ENCODE measurements around the gene MCUR1. TPM values are rescaled to one million over a fixed set of nuclear protein-coding genes. Genes with fewer than 3 reads are reported as not detected.
A peak's percentile ranks its signal among the peaks of the same experiment; 100 is the strongest.
"Not testable (repeated sequence)": the region's sequence is repeated elsewhere in the genome, so short reads cannot be mapped to it uniquely, and the experiment has no call there.

The MCUR1 gene
- total and polyA plus RNA-seq, 2 experiments from 2014 or later = 13.6 to 28.3 TPM

- 89 to 92% methylated on average over 6 of the region's 6 CpGs for WGBS, 2 experiments (ENCODE audit: low coverage in 1 of 2, low lambda C conversion rate in 2 of 2, missing lambda C conversion rate in 2 of 2)
- no peaks in the 10 kb centered on the region for H3K9me2 ChIP-seq (ENCODE audit: insufficient read depth)
- no peak overlapping the region for H2AFZ ChIP-seq
- no peak overlapping the region for H3K4me2 ChIP-seq (ENCODE audit: unreplicated experiment)
- TF ChIP-seq EZH2 (IDR thresholded peaks at IDR 0.05; ENCODE audit: insufficient read depth, poor library complexity, severe bottlenecking) (no peak), EZH2phosphoT487 (IDR thresholded peaks at IDR 0.05; ENCODE audit: insufficient read depth, low read depth) (no peak)
- H3K36me3 ChIP-seq (ENCODE audit: low read depth) = peaks cover 5% of the 10 kb centered on the region; the same call in 1 of the 2 replicates
- peaks cover 6% of the 10 kb centered on the region for H3K4me1 ChIP-seq (ENCODE audit: insufficient read depth)
- in situ Hi-C loops (cut with MboI) = no loop called here
- H4K20me1 ChIP-seq (ENCODE audit: insufficient read depth) = no peaks in the 10 kb centered on the region
- H3K27ac ChIP-seq = no peak overlapping the region
- no peak overlapping the region for H3K4me3 ChIP-seq
- H3F3A ChIP-seq (ENCODE audit: insufficient read depth) = peaks cover 5% of the 10 kb centered on the region
- no peaks in the 10 kb centered on the region for H3K27me3 ChIP-seq (replicated peaks; ENCODE audit: insufficient read depth)
- no peaks in the 10 kb centered on the region for H3K79me2 ChIP-seq (ENCODE audit: insufficient read depth)
- no peaks in the 10 kb centered on the region for H3K9me3 ChIP-seq (ENCODE audit: low read depth)
- DNase-seq = no peak
- no peak overlapping the region for H3K9ac ChIP-seq
Measured at GRCh38 chr6:13788820-13789219, 25.5 kb downstream of the MCUR1 start.

GRCh38 chr6:13787137-13787536, 27.2 kb downstream of the MCUR1 start:
- TF ChIP-seq EZH2phosphoT487 (IDR thresholded peaks at IDR 0.05; ENCODE audit: insufficient read depth, low read depth) (no peak), EZH2 (IDR thresholded peaks at IDR 0.05; ENCODE audit: insufficient read depth, poor library complexity, severe bottlenecking) (no peak)
- Histone ChIP-seq H3K9me2 (ENCODE audit: insufficient read depth) (no peaks in the 10 kb centered on the region), H3K9me3 (ENCODE audit: low read depth) (no peaks in the 10 kb centered on the region), H3K4me2 (ENCODE audit: unreplicated experiment) (peak overlapping the region; percentile 59), H2AFZ (peak overlapping the region; percentile 50), H3K9ac (peak overlapping the region; percentile 34), H3K27ac (peak overlapping the region; percentile 9; the same call in 1 of the 2 replicates), H3K79me2 (ENCODE audit: insufficient read depth) (no peaks in the 10 kb centered on the region), H3K27me3 (replicated peaks; ENCODE audit: insufficient read depth) (no peaks in the 10 kb centered on the region), H3K4me1 (ENCODE audit: insufficient read depth) (peaks cover 5% of the 10 kb centered on the region; the same call in 1 of the 2 replicates), H3K36me3 (ENCODE audit: low read depth) (no peaks in the 10 kb centered on the region), H3F3A (ENCODE audit: insufficient read depth) (no peaks in the 10 kb centered on the region), H4K20me1 (ENCODE audit: insufficient read depth) (no peaks in the 10 kb centered on the region), H3K4me3 (peak overlapping the region; percentile 37)
- in situ Hi-C loops (cut with MboI) = no loop called here
- 26 to 27% methylated on average over 8 of the region's 8 CpGs for WGBS, 2 experiments (ENCODE audit: low coverage in 1 of 2, low lambda C conversion rate in 2 of 2, missing lambda C conversion rate in 2 of 2)
- DNase-seq = peak; percentile 67

- H3K36me3 ChIP-seq (ENCODE audit: low read depth); DNase-seq; H3K9ac ChIP-seq; in situ Hi-C loops (cut with MboI); H2AFZ ChIP-seq; H3K27ac ChIP-seq; H3K4me3 ChIP-seq; H3K9me2 ChIP-seq (ENCODE audit: insufficient read depth); H4K20me1 ChIP-seq (ENCODE audit: insufficient read depth); H3K4me1 ChIP-seq (ENCODE audit: insufficient read depth); H3K27me3 ChIP-seq (replicated peaks; ENCODE audit: insufficient read depth); H3F3A ChIP-seq (ENCODE audit: insufficient read depth); H3K9me3 ChIP-seq (ENCODE audit: low read depth); H3K4me2 ChIP-seq (ENCODE audit: unreplicated experiment); H3K79me2 ChIP-seq (ENCODE audit: insufficient read depth): not testable (repeated sequence)
- 87 to 89% methylated on average over 8 of the region's 8 CpGs for WGBS, 2 experiments (ENCODE audit: low coverage in 1 of 2, low lambda C conversion rate in 2 of 2, missing lambda C conversion rate in 2 of 2)
Measured at GRCh38 chr6:13780162-13780561, 34.2 kb downstream of the MCUR1 start.

- Histone ChIP-seq H3K79me2 (ENCODE audit: insufficient read depth) (no peaks in the 10 kb centered on the region), H3K9ac (no peak overlapping the region), H3K9me3 (ENCODE audit: low read depth) (no peaks in the 10 kb centered on the region), H3K27ac (no peak overlapping the region), H3K9me2 (ENCODE audit: insufficient read depth) (no peaks in the 10 kb centered on the region), H3F3A (ENCODE audit: insufficient read depth) (no peaks in the 10 kb centered on the region), H2AFZ (no peak overlapping the region), H4K20me1 (ENCODE audit: insufficient read depth) (no peaks in the 10 kb centered on the region), H3K36me3 (ENCODE audit: low read depth) (no peaks in the 10 kb centered on the region), H3K4me3 (no peak overlapping the region), H3K27me3 (replicated peaks; ENCODE audit: insufficient read depth) (no peaks in the 10 kb centered on the region), H3K4me1 (ENCODE audit: insufficient read depth) (no peaks in the 10 kb centered on the region), H3K4me2 (ENCODE audit: unreplicated experiment) (no peak overlapping the region)
- in situ Hi-C loops (cut with MboI) = no loop called here
- 96 to 97% methylated on average over 6 of the region's 6 CpGs for WGBS, 2 experiments (ENCODE audit: low coverage in 1 of 2, low lambda C conversion rate in 2 of 2, missing lambda C conversion rate in 2 of 2)
- DNase-seq = no peak
- no peak for TF ChIP-seq EZH2 (IDR thresholded peaks at IDR 0.05; ENCODE audit: insufficient read depth, poor library complexity, severe bottlenecking)
- no peak for TF ChIP-seq EZH2phosphoT487 (IDR thresholded peaks at IDR 0.05; ENCODE audit: insufficient read depth, low read depth)
Measured at GRCh38 chr6:13778028-13778427, 36.3 kb downstream of the MCUR1 start.

- Histone ChIP-seq H3K9me2 (ENCODE audit: insufficient read depth) (no peaks in the 10 kb centered on the region), H3K9ac (no peak overlapping the region), H3K9me3 (ENCODE audit: low read depth) (no peaks in the 10 kb centered on the region), H3K27me3 (replicated peaks; ENCODE audit: insufficient read depth) (no peaks in the 10 kb centered on the region), H3K4me3 (no peak overlapping the region), H3K36me3 (ENCODE audit: low read depth) (no peaks in the 10 kb centered on the region), H2AFZ (no peak overlapping the region), H3K27ac (no peak overlapping the region), H4K20me1 (ENCODE audit: insufficient read depth) (no peaks in the 10 kb centered on the region), H3K4me1 (ENCODE audit: insufficient read depth) (no peaks in the 10 kb centered on the region), H3K79me2 (ENCODE audit: insufficient read depth) (no peaks in the 10 kb centered on the region), H3F3A (ENCODE audit: insufficient read depth) (no peaks in the 10 kb centered on the region), H3K4me2 (ENCODE audit: unreplicated experiment) (no peak overlapping the region)
- TF ChIP-seq EZH2 (IDR thresholded peaks at IDR 0.05; ENCODE audit: insufficient read depth, poor library complexity, severe bottlenecking) = no peak
- no peak for TF ChIP-seq EZH2phosphoT487 (IDR thresholded peaks at IDR 0.05; ENCODE audit: insufficient read depth, low read depth)
- 72 to 73% methylated on average over 9 of the region's 9 CpGs for whole genome bisulfite sequencing, 2 experiments (ENCODE audit: low coverage in 1 of 2, low lambda C conversion rate in 2 of 2, missing lambda C conversion rate in 2 of 2)
- no peak for DNase-seq
- in situ Hi-C loops (cut with MboI) = no loop called here
Measured at GRCh38 chr6:13776602-13777001, 37.8 kb downstream of the MCUR1 start.

GRCh38 chr6:13775466-13775865, 38.9 kb downstream of the MCUR1 start:
- H3K4me1 ChIP-seq (ENCODE audit: insufficient read depth); H3K36me3 ChIP-seq (ENCODE audit: low read depth); H3K9me3 ChIP-seq (ENCODE audit: low read depth); H4K20me1 ChIP-seq (ENCODE audit: insufficient read depth); H3K4me2 ChIP-seq (ENCODE audit: unreplicated experiment); H3K4me3 ChIP-seq; H2AFZ ChIP-seq; H3K27ac ChIP-seq; H3K9ac ChIP-seq; DNase-seq; H3F3A ChIP-seq (ENCODE audit: insufficient read depth); H3K27me3 ChIP-seq (replicated peaks; ENCODE audit: insufficient read depth); in situ Hi-C loops (cut with MboI); H3K79me2 ChIP-seq (ENCODE audit: insufficient read depth); H3K9me2 ChIP-seq (ENCODE audit: insufficient read depth): not testable (repeated sequence)
- 68 to 70% methylated on average over 9 of the region's 9 CpGs for WGBS, 2 experiments (ENCODE audit: low coverage in 1 of 2, low lambda C conversion rate in 2 of 2, missing lambda C conversion rate in 2 of 2)

GRCh38 chr6:13772358-13773030, 41.9 kb downstream of the MCUR1 start:
- H4K20me1 ChIP-seq (ENCODE audit: insufficient read depth); H3K4me2 ChIP-seq (ENCODE audit: unreplicated experiment); H3K27ac ChIP-seq; H2AFZ ChIP-seq; H3K79me2 ChIP-seq (ENCODE audit: insufficient read depth); in situ Hi-C loops (cut with MboI); H3F3A ChIP-seq (ENCODE audit: insufficient read depth); H3K4me1 ChIP-seq (ENCODE audit: insufficient read depth); H3K9me3 ChIP-seq (ENCODE audit: low read depth); DNase-seq; H3K27me3 ChIP-seq (replicated peaks; ENCODE audit: insufficient read depth); H3K9ac ChIP-seq; H3K4me3 ChIP-seq; H3K36me3 ChIP-seq (ENCODE audit: low read depth); H3K9me2 ChIP-seq (ENCODE audit: insufficient read depth): not testable (repeated sequence)
- WGBS, 2 experiments (ENCODE audit: low coverage in 1 of 2, low lambda C conversion rate in 2 of 2, missing lambda C conversion rate in 2 of 2) = 94 to 97% methylated on average over 26 to 35 of the region's 35 CpGs
